Measurements from ENCODE around the gene CASTOR1. TPM values are rescaled to one million over a fixed set of nuclear protein-coding genes. Genes with fewer than 3 reads are reported as not detected.
"Not testable (repeated sequence)": the region's sequence is repeated elsewhere in the genome, so short reads cannot be mapped to it uniquely, and the experiment has no call there.

Gene CASTOR1
- total RNA-seq (10 to 100 TPM; 12.6 to 26.5 TPM), polyA plus RNA-seq (10 to 100 TPM; 14.1 to 16.5 TPM)
- long read RNA-seq, donor 1, transcript CASTOR1-202 (9 exons, 1,623 nt), result major isoform, 8 of 10 reads
- long read RNA-seq, donor 1, partial matches to known transcripts, result 0 of 10 reads
- long read RNA-seq, donor 1, other reads (novel, unspliced or antisense), result 0 of 10 reads
- long read RNA-seq, donor 2, partial matches to known transcripts, result 0 of 4 reads
- long read RNA-seq, donor 2, other reads (novel, unspliced or antisense), result 0 of 4 reads
- long read RNA-seq, donor 3, partial matches to known transcripts, result 0 of 2 reads
- long read RNA-seq, donor 3, other reads (novel, unspliced or antisense), result 0 of 2 reads
- long read RNA-seq, donor 4, partial matches to known transcripts, result 0 of 2 reads
- long read RNA-seq, donor 4, other reads (novel, unspliced or antisense), result 0 of 2 reads
- long read RNA-seq, donor 5, partial matches to known transcripts, result 0 of 5 reads
- long read RNA-seq, donor 5, other reads (novel, unspliced or antisense), result 0 of 5 reads

GRCh38 chr22:30289141-30289979, at the start of gene CASTOR1:
Gene CASTOR1 (minus strand): TSS chr22:30289505. CDS start chr22:30289497, 8 bp downstream.
- Histone ChIP-seq H3K4me1 (ENCODE audit: control insufficient read depth in 5 of 5, insufficient read depth in 5 of 5, low read length in 5 of 5) (peaks cover 4 to 35% (median 21%) of the 10 kb centered on the region in 5 donors), H3K4me3 (peak within 1 kb of the TSS; percentile 57), H3K9ac (ENCODE audit: insufficient read depth in 1 of 2, low read length in 2 of 2) (peak within 1 kb of the TSS in 1 of 2 donors; percentile 56), H3K27me3 (ENCODE audit: control insufficient read depth in 3 of 3, insufficient read depth in 3 of 3, low read length in 2 of 3) (no peaks in the 10 kb centered on the region), H3K9me3 (ENCODE audit: control insufficient read depth in 4 of 4, insufficient read depth in 3 of 4, low read length in 3 of 4) (no peaks in the 10 kb centered on the region), H3K27ac (ENCODE audit: low read depth in 1 of 2, low read length in 1 of 2) (peak within 1 kb of the TSS; percentile 87 to 89), H3K36me3 (ENCODE audit: control insufficient read depth in 4 of 4, insufficient read depth in 4 of 4, low read length in 4 of 4) (peaks cover 0 to 34% (median 21%) of the 10 kb centered on the region in 4 donors)
- DNase-seq, result peak; percentile 99
- WGBS, 2 donors, result 1% methylated on average over 61 to 85 of the region's 85 CpGs
- TF ChIP-seq CTCF (IDR thresholded peaks at IDR 0.05; ENCODE audit: control extremely low read depth, extremely low read depth), result no peak
- ATAC-seq (ENCODE audit: insufficient read depth, low FRiP score), result peak; percentile 88

GRCh38 chr22:30338802-30339201, 49.5 kb upstream of the CASTOR1 start:
- WGBS, 2 donors, result 94 to 98% methylated on average over 6 to 7 of the region's 7 CpGs
- no peak overlapping the region for H3K27ac ChIP-seq (ENCODE audit: low read depth in 1 of 2, low read length in 1 of 2)
- TF ChIP-seq CTCF (IDR thresholded peaks at IDR 0.05; ENCODE audit: control extremely low read depth, extremely low read depth), result no peak
- no peak for ATAC-seq (ENCODE audit: insufficient read depth, low FRiP score)
- no peak overlapping the region for H3K9ac ChIP-seq (ENCODE audit: insufficient read depth in 1 of 2, low read length in 2 of 2)
- peaks cover 66 to 92% (median 85%) of the 10 kb centered on the region in 4 donors for H3K36me3 ChIP-seq (ENCODE audit: control insufficient read depth in 4 of 4, insufficient read depth in 4 of 4, low read length in 4 of 4)
- no peaks in the 10 kb centered on the region for H3K27me3 ChIP-seq (ENCODE audit: control insufficient read depth in 3 of 3, insufficient read depth in 3 of 3, low read length in 2 of 3)
- H3K9me3 ChIP-seq (ENCODE audit: control insufficient read depth in 4 of 4, insufficient read depth in 3 of 4, low read length in 3 of 4), result peaks cover 0 to 2% (median 0%) of the 10 kb centered on the region in 4 donors
- H3K4me3 ChIP-seq, result no peak overlapping the region
- H3K4me1 ChIP-seq (ENCODE audit: control insufficient read depth in 5 of 5, insufficient read depth in 5 of 5, low read length in 5 of 5), result no peaks in the 10 kb centered on the region
- DNase-seq, result no peak

- 77 to 90% methylated on average over 9 of the region's 9 CpGs for WGBS, 2 donors
- peaks cover 66 to 94% (median 83%) of the 10 kb centered on the region in 4 donors for H3K36me3 ChIP-seq (ENCODE audit: control insufficient read depth in 4 of 4, insufficient read depth in 4 of 4, low read length in 4 of 4)
- not testable (repeated sequence) for DNase-seq; ATAC-seq (ENCODE audit: insufficient read depth, low FRiP score); H3K9me3 ChIP-seq (ENCODE audit: control insufficient read depth in 4 of 4, insufficient read depth in 3 of 4, low read length in 3 of 4); H3K9ac ChIP-seq (ENCODE audit: insufficient read depth in 1 of 2, low read length in 2 of 2); H3K27ac ChIP-seq (ENCODE audit: low read depth in 1 of 2, low read length in 1 of 2); H3K27me3 ChIP-seq (ENCODE audit: control insufficient read depth in 3 of 3, insufficient read depth in 3 of 3, low read length in 2 of 3); H3K4me3 ChIP-seq; H3K4me1 ChIP-seq (ENCODE audit: control insufficient read depth in 5 of 5, insufficient read depth in 5 of 5, low read length in 5 of 5)
Observed at GRCh38 chr22:30338341-30338740, 49.0 kb upstream of the CASTOR1 start.

- no peak for ATAC-seq (ENCODE audit: insufficient read depth, low FRiP score)
- Histone ChIP-seq H3K27ac (ENCODE audit: low read depth in 1 of 2, low read length in 1 of 2) (peak overlapping the region in 1 of 2 donors; percentile 0), H3K9ac (ENCODE audit: insufficient read depth in 1 of 2, low read length in 2 of 2) (no peak overlapping the region), H3K27me3 (ENCODE audit: control insufficient read depth in 3 of 3, insufficient read depth in 3 of 3, low read length in 2 of 3) (no peaks in the 10 kb centered on the region), H3K4me3 (no peak overlapping the region), H3K36me3 (ENCODE audit: control insufficient read depth in 4 of 4, insufficient read depth in 4 of 4, low read length in 4 of 4) (peaks cover 62 to 94% (median 77%) of the 10 kb centered on the region in 4 donors), H3K4me1 (ENCODE audit: control insufficient read depth in 5 of 5, insufficient read depth in 5 of 5, low read length in 5 of 5) (no peaks in the 10 kb centered on the region), H3K9me3 (ENCODE audit: control insufficient read depth in 4 of 4, insufficient read depth in 3 of 4, low read length in 3 of 4) (peaks cover 0 to 2% (median 0%) of the 10 kb centered on the region in 4 donors)
- WGBS, 2 donors, result 88 to 96% methylated on average over 8 of the region's 8 CpGs
- TF ChIP-seq CTCF (IDR thresholded peaks at IDR 0.05; ENCODE audit: control extremely low read depth, extremely low read depth), result no peak
- no peak for DNase-seq
Observed at GRCh38 chr22:30337461-30337778, 48.1 kb upstream of the CASTOR1 start.
